Measurements from ENCODE around the gene TIAM1. TPM values are rescaled to one million over a fixed set of nuclear protein-coding genes. Genes with fewer than 3 reads are reported as not detected.

The TIAM1 gene
- total and polyA plus RNA-seq, 7 donors = 0.21 to 1.7 (median 0.75) TPM

DNA sequence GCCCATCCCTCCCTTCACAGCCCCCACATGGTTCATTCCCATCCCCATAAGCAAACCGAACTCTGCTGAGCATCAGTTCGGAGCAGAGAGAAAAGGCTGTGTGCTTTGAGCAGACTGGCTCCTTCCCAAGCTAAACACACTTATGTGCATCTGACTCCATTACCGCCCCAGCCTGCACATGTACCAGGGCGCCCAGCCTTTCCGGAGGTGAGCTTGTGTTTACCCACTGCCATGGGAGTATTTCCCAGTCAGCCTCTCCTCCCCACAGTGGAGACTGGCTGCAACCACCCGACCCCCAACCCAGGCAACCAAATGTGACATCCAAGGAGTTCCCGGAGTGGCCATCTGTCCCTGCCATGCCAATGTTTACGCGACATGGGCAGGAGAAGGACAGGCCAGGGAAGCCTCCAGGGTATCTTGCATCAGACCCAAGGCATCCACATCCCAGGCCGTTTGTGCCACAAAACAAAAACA is 9.4 kb downstream of the TIAM1 start:
- ATAC-seq (no peak), DNase-seq (no peak)
- Histone ChIP-seq H3K9me3 (no peaks in the 10 kb centered on the region), H3K4me3 (no peak overlapping the region), H3K27me3 (ENCODE audit: insufficient read depth in 3 of 3, low read length in 2 of 3) (peaks cover 0 to 3% (median 0%) of the 10 kb centered on the region in 3 donors), H3K4me1 (no peaks in the 10 kb centered on the region), H3K36me3 (ENCODE audit: insufficient read depth in 1 of 2, low read depth in 1 of 2) (no peaks in the 10 kb centered on the region), H3K27ac (no peak overlapping the region)
- 53 to 64% (median 55%) methylated on average over 10 of the region's 10 CpGs for whole genome bisulfite sequencing, 3 donors
- intact Hi-C loops (cut with DNase I) = no loop called here
- TF ChIP-seq CTCF (IDR thresholded peaks at IDR 0.05) = no peak

DNA sequence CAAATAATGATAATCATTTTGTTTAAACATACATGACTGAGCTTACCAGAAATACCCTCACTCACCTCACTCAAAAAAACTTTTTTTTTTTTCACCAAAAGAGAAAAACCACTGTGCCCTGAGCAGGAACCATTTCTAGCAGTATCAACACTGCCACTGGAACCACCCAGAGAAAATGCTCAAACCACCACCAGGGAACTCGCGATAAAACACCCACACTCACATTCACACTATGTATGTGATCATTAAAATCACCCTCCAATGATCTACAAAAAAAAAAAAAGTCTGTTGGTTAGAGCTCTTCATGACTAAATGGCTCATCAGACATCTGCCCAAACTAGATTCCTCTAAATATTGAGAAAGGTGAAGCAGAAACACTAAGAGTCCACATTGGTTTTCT is 11.5 kb downstream of the TIAM1 start:
- H3K27me3 ChIP-seq (ENCODE audit: insufficient read depth in 3 of 3, low read length in 2 of 3) = no peaks in the 10 kb centered on the region
- H3K36me3 ChIP-seq (ENCODE audit: insufficient read depth in 1 of 2, low read depth in 1 of 2) = no peaks in the 10 kb centered on the region
- TF ChIP-seq CTCF (IDR thresholded peaks at IDR 0.05) = no peak
- intact Hi-C loops (cut with DNase I) = no loop called here
- no peaks in the 10 kb centered on the region for H3K4me1 ChIP-seq
- H3K4me3 ChIP-seq = no peak overlapping the region
- ATAC-seq (no peak), DNase-seq (no peak)
- H3K27ac ChIP-seq = no peak overlapping the region
- no peaks in the 10 kb centered on the region for H3K9me3 ChIP-seq
- 62 to 98% (median 71%) methylated on average over 2 of the region's 2 CpGs for WGBS, 3 donors

GRCh38 chr21:31331231-31331630 is 12.8 kb downstream of the TIAM1 start:
- H3K4me3 ChIP-seq = no peak overlapping the region
- H3K36me3 ChIP-seq (ENCODE audit: insufficient read depth in 1 of 2, low read depth in 1 of 2) = no peaks in the 10 kb centered on the region
- no peak for ATAC-seq
- no peak overlapping the region for H3K27ac ChIP-seq
- no peak for DNase-seq
- intact Hi-C loops (cut with DNase I) = no loop called here
- no peaks in the 10 kb centered on the region for H3K27me3 ChIP-seq (ENCODE audit: insufficient read depth in 3 of 3, low read length in 2 of 3)
- WGBS, 3 donors = 65 to 71% (median 69%) methylated on average over 2 of the region's 2 CpGs
- no peaks in the 10 kb centered on the region for H3K4me1 ChIP-seq
- no peak for TF ChIP-seq CTCF (IDR thresholded peaks at IDR 0.05)
- no peaks in the 10 kb centered on the region for H3K9me3 ChIP-seq

GRCh38 chr21:31330144-31330483 is 13.9 kb downstream of the TIAM1 start:
- intact Hi-C loops (cut with DNase I) = no loop called here
- TF ChIP-seq CTCF (IDR thresholded peaks at IDR 0.05) = no peak
- H3K4me3 ChIP-seq = no peak overlapping the region
- H3K27me3 ChIP-seq (ENCODE audit: insufficient read depth in 3 of 3, low read length in 2 of 3) = no peaks in the 10 kb centered on the region
- no peaks in the 10 kb centered on the region for H3K9me3 ChIP-seq
- DNase-seq (no peak), ATAC-seq (no peak)
- 76 to 90% (median 83%) methylated on average over 2 of the region's 2 CpGs for WGBS, 3 donors
- no peaks in the 10 kb centered on the region for H3K36me3 ChIP-seq (ENCODE audit: insufficient read depth in 1 of 2, low read depth in 1 of 2)
- no peaks in the 10 kb centered on the region for H3K4me1 ChIP-seq
- no peak overlapping the region for H3K27ac ChIP-seq

DNA sequence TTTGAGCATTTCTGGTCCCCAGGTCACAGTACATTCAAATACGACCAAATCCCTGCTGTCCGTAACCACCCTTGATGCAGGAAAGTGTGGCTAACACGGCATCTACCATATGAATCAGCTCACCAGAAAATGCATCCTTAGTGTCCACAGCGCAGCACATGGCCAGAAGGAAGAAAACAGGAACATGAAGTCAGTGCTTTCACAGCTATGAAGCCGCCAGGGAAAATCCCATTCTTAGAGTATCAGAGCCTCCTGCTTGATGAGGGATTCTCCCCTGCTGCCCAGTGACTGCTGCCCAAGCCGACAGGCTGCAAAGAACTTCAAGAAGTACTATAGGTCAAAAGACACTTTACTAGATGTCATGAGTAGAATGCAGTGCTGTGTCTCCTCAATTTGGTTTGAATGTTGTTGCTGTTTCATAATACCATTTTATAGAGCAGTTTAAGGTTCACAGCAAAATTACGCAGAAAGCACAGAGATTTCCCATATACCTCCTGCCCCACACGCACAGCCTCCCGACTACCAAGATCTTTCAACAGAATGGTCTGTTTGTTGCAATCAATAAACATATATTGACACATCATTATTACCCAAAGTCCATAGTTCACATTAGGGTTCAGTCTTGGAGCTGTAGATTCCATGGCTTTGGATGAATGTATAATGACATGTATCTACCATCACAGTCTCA is 14.5 kb downstream of the TIAM1 start:
- Histone ChIP-seq H3K27me3 (ENCODE audit: insufficient read depth in 3 of 3, low read length in 2 of 3) (no peaks in the 10 kb centered on the region), H3K9me3 (no peaks in the 10 kb centered on the region), H3K4me1 (no peaks in the 10 kb centered on the region), H3K27ac (no peak overlapping the region), H3K36me3 (ENCODE audit: insufficient read depth in 1 of 2, low read depth in 1 of 2) (no peaks in the 10 kb centered on the region), H3K4me3 (no peak overlapping the region)
- DNase-seq (no peak), ATAC-seq (no peak)
- no peak for TF ChIP-seq CTCF (IDR thresholded peaks at IDR 0.05)
- WGBS, 3 donors = 93 to 94% (median 93%) methylated on average over 9 of the region's 9 CpGs
- intact Hi-C loops (cut with DNase I) = no loop called here

Measured in psoas muscle (tissue), 8 donors.